K562 (cell line): ENCODE data around the gene NUP43. TPM values are rescaled to one million over a fixed set of nuclear protein-coding genes. Genes with fewer than 3 reads are reported as not detected.

Experiments used
- CTCF ChIP-seq, 3 experiments: IDR thresholded peaks in 2 of 3; conservative IDR thresholded peaks in 1 of 3; 2 replicates each; pipeline ENCODE4 v1.5.1; 2011 to 2012; ENCODE audit warnings: low read length in 3 of 3, mild to moderate bottlenecking in 3 of 3, control low read depth in 2 of 3, improper control_type of control experiment in 1 of 3, inconsistent platforms in 1 of 3, low read depth in 1 of 3, mixed read lengths in 1 of 3, moderate library complexity in 1 of 3; ENCODE audit not compliant: insufficient read depth in 2 of 3
- CUX1 ChIP-seq: fragments of 200-800 bp; sonication (Bioruptor generic); IDR thresholded peaks from 2 replicates; pipeline ENCODE4 v1.6.1; 2016; ENCODE audit warnings: missing genetic modification characterization, missing compliant biosample characterization
- FUS ChIP-seq: fragments of 200-400 bp; formaldehyde crosslinking; optimal IDR thresholded peaks from 2 replicates; pipeline ENCODE3; 2017; ENCODE audit warnings: low read depth, low read length
- GTF2A2 ChIP-seq: IDR thresholded peaks from 2 replicates; pipeline ENCODE4 v1.6.1; 2016; ENCODE audit warnings: mild to moderate bottlenecking, missing genetic modification characterization, missing compliant biosample characterization
- MNT ChIP-seq, 2 experiments: fragments of 450-650 bp; conservative IDR thresholded peaks; 2 replicates each; pipeline ENCODE4 v1.6.1; 2017; ENCODE audit warnings: mild to moderate bottlenecking in 2 of 2, moderate library complexity in 2 of 2
- NRF1 ChIP-seq, 2 experiments: fragments of 450-650 bp; IDR thresholded peaks in 1 of 2; conservative IDR thresholded peaks in 1 of 2; 2 replicates each; pipeline ENCODE4 v1.6.1; 2014; ENCODE audit warnings: mild to moderate bottlenecking in 2 of 2
- TCF7 ChIP-seq: sonication (generic); IDR thresholded peaks from 2 replicates; pipeline ENCODE4 v1.6.1; 2016; ENCODE audit warnings: antibody characterized with exemption, borderline replicate concordance
- UBTF ChIP-seq, 2 experiments: IDR thresholded peaks; 2 replicates each; pipeline ENCODE4 v1.6.1; 2012; ENCODE audit warnings: improper control_type of control experiment in 2 of 2, low read depth in 2 of 2, low read length in 2 of 2, borderline replicate concordance in 1 of 2
- ZBTB43 ChIP-seq: sonication (generic); formaldehyde crosslinking; IDR thresholded peaks from 2 replicates; pipeline ENCODE4 v1.8.0; 2023; ENCODE audit warnings: mild to moderate bottlenecking, missing genetic modification reagents
- ZNF175 ChIP-seq: fragments of 200-800 bp; sonication (Bioruptor generic); IDR thresholded peaks from 2 replicates; pipeline ENCODE4 v1.6.1; 2016; ENCODE audit warnings: low read depth, mild to moderate bottlenecking, missing genetic modification characterization, missing compliant biosample characterization
- ZNF3 ChIP-seq: fragments of 250-450 bp; sonication (Bioruptor Pico); IDR thresholded peaks from 2 replicates; pipeline ENCODE4 v1.5.0; 2021; ENCODE audit warnings: mild to moderate bottlenecking, moderate library complexity
- ZNF444 ChIP-seq: fragments of 250-450 bp; sonication (Bioruptor Pico); IDR thresholded peaks from 2 replicates; pipeline ENCODE4 v1.4.0; 2020; ENCODE audit warnings: mild to moderate bottlenecking, moderate library complexity
- ZNF695 ChIP-seq: fragments of 450-650 bp; formaldehyde crosslinking; IDR thresholded peaks from 2 replicates; pipeline ENCODE4 v1.4.0; 2020; ENCODE audit warnings: mild to moderate bottlenecking, moderate library complexity
- polyA plus RNA-seq, 8 experiments: library from polyadenylated mRNA; depleted of rRNA in 4 of 8; stranded (reverse) in 5 of 8; unstranded in 3 of 8; fragments of >200 nt; fragmentation: Nextera tagmentation in 2 of 8; fragmentation: Illumina TruSeq in 1 of 8; extraction: Ambion mirVana in 2 of 8; extraction: Trizol in 1 of 8; gene quantifications; 2 replicates each; pipeline versions ENCODE4 v1.2.1 to v1.2.3, GENCODE V29; 2011 to 2014; ENCODE audit warnings: inconsistent platforms in 1 of 8, missing spikeins in 1 of 8
- total RNA-seq, 7 experiments: library from RNA; depleted of rRNA in 6 of 7; stranded (reverse); fragments of >200 nt in 6 of 7; fragmentation: Illumina TruSeq in 2 of 7; extraction: Trizol in 2 of 7; gene quantifications; 2 replicates each; pipeline versions ENCODE4 v1.2.1 to v1.2.3, GENCODE V29; 2011 to 2021; ENCODE audit warnings: low replicate concordance in 1 of 7

NUP43 gene
- total and polyA plus RNA-seq, 9 of the 15 experiments (the other 6 are each of a cell fraction or from before 2014, with no cell fraction given): 28.9 to 136 (median 67.4) TPM

- no peak for TF ChIP-seq CTCF (IDR thresholded peaks at IDR 0.05 in 2 of 3, conservative IDR thresholded peaks at IDR 0.05 in 1 of 3; ENCODE audit: insufficient read depth in 2 of 3, low read depth in 1 of 3, low read length in 3 of 3)
- TF ChIP-seq ZNF695 (CRISPR knock-in tag): no peak
- no peak for TF ChIP-seq CUX1
- peak in 1 of 2 experiments; percentile 75; a peak in 3 of 4 replicates for TF ChIP-seq MNT (conservative IDR thresholded peaks at IDR 0.05)
- TF ChIP-seq TCF7: peak; percentile 84; the same call in 1 of the 2 replicates
- peak; percentile 39; the same call in 1 of the 2 replicates for TF ChIP-seq ZNF444 (CRISPR knock-in tag)
- TF ChIP-seq UBTF (IDR thresholded peaks at IDR 0.05; ENCODE audit: borderline replicate concordance in 1 of 2, low read depth in 2 of 2, low read length in 2 of 2): peak in 1 of 2 experiments; percentile 94; a peak in 2 of 4 replicates
- TF ChIP-seq ZNF175 (CRISPR knock-in tag): no peak; the same call in 1 of the 2 replicates
- TF ChIP-seq FUS: no peak
- peak in 1 of 2 experiments; percentile 48; a peak in 2 of 4 replicates for TF ChIP-seq NRF1 (conservative IDR thresholded peaks at IDR 0.05 in 1 of 2, IDR thresholded peaks at IDR 0.05 in 1 of 2)
- TF ChIP-seq ZBTB43 (CRISPR knock-in tag): no peak
- no peak for TF ChIP-seq ZNF3
- no peak for TF ChIP-seq GTF2A2
Measured at GRCh38 chr6:149728499-149729234, 17.7 kb downstream of the NUP43 start (continued).
